ENCODE data around the gene DNAH2.

DNA sequence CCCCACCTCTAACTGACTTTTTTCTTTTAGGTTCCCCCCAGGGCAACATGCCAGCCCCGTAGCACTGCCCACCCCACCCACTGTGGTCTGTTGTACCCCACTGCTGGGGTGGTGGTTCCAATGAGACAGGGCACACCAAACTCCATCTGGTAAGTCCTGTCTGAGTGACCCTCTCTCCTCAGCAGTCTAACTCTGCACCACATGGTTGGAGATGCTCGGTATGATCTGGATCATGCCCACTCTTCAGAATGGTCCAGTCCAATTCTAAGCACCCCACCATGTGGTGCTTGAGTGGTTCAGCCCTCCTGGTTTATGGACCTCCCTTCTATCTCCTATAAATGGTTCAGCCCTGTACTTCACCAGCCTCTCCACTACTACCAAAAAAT is 122.3 kb downstream of the DNAH2 start:
- TF ChIP-seq, protein P1, sequence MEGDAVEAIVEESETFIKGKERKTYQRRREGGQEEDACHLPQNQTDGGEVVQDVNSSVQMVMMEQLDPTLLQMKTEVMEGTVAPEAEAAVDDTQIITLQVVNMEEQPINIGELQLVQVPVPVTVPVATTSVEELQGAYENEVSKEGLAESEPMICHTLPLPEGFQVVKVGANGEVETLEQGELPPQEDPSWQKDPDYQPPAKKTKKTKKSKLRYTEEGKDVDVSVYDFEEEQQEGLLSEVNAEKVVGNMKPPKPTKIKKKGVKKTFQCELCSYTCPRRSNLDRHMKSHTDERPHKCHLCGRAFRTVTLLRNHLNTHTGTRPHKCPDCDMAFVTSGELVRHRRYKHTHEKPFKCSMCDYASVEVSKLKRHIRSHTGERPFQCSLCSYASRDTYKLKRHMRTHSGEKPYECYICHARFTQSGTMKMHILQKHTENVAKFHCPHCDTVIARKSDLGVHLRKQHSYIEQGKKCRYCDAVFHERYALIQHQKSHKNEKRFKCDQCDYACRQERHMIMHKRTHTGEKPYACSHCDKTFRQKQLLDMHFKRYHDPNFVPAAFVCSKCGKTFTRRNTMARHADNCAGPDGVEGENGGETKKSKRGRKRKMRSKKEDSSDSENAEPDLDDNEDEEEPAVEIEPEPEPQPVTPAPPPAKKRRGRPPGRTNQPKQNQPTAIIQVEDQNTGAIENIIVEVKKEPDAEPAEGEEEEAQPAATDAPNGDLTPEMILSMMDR (IDR thresholded peaks at IDR 0.05) = no peak
- TF ChIP-seq POLR2A (IDR thresholded peaks at IDR 0.05) = no peak
